ENCODE results near the gene RPS6KA4.
"Not testable (repeated sequence)": the region's sequence is repeated elsewhere in the genome, so short reads cannot be mapped to it uniquely, and the experiment has no call there.

RPS6KA4 gene

DNA sequence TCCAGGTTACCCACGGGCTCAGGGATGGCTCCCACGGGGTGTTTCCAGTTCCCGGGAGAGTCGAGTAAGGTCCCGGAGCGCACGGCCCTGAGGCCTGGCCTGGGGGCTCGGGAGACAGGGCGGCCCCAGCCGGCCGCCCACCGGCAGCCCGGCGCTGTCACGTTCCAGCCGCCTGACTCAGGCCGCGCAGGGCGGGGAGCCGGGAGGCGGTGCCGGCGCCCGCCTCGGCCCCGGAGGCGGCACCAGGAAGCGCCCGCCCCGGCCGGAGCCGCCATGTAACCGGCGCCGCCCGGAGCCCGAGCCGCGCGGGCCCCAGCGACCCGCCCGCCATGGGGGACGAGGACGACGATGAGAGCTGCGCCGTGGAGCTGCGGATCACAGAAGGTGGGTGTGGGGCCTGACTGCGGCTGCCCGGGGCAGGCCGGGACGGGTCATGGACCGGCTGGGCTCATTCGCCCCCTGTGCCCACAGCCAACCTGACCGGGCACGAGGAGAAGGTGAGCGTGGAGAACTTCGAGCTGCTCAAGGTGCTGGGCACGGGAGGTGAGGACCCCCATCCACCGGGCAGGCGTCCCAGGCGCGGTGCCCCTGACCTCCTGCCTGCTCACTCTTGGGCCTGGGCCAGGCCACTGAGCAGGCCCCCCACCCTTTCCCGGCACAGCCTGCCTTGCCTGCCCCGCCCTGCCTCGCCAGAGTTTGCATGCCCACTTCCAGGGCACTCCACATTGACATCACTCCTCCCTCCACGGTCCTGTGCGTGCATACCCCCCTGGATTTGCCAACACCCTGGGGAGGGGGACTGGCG, at the start of gene RPS6KA4:
Gene RPS6KA4 (plus strand): TSS at position 256 of the 805 bp plus-strand sequence. CDS start 74 bp downstream, at position 330.
- no peaks in the 10 kb centered on the region for H3K27me3 Mint-ChIP-seq
- peak within 1 kb of the TSS; percentile 73 for H3K27ac Mint-ChIP-seq
- no peaks in the 10 kb centered on the region for H3K9me3 Mint-ChIP-seq
- H3K4me1 Mint-ChIP-seq = peaks cover 34% of the 10 kb centered on the region
- H3K36me3 Mint-ChIP-seq = peaks cover under 1% of the 10 kb centered on the region
- peak within 1 kb of the TSS; percentile 84 for H3K4me3 Mint-ChIP-seq

- Mint-ChIP-seq H3K27me3 (no peaks in the 10 kb centered on the region), H3K9me3 (no peaks in the 10 kb centered on the region), H3K4me3 (no peak overlapping the region), H3K36me3 (peaks cover 9% of the 10 kb centered on the region), H3K27ac (peak overlapping the region; percentile 82), H3K4me1 (peaks cover 18% of the 10 kb centered on the region)
Observed at GRCh38 chr11:64312947-64313346, 46.0 kb upstream of the RPS6KA4 start.

- Mint-ChIP-seq H3K36me3 (peaks cover 9% of the 10 kb centered on the region), H3K9me3 (no peaks in the 10 kb centered on the region), H3K4me3 (no peak overlapping the region), H3K4me1 (peaks cover 18% of the 10 kb centered on the region), H3K27me3 (no peaks in the 10 kb centered on the region), H3K27ac (no peak overlapping the region)
Observed at GRCh38 chr11:64313491-64314145, 45.3 kb upstream of the RPS6KA4 start.

DNA sequence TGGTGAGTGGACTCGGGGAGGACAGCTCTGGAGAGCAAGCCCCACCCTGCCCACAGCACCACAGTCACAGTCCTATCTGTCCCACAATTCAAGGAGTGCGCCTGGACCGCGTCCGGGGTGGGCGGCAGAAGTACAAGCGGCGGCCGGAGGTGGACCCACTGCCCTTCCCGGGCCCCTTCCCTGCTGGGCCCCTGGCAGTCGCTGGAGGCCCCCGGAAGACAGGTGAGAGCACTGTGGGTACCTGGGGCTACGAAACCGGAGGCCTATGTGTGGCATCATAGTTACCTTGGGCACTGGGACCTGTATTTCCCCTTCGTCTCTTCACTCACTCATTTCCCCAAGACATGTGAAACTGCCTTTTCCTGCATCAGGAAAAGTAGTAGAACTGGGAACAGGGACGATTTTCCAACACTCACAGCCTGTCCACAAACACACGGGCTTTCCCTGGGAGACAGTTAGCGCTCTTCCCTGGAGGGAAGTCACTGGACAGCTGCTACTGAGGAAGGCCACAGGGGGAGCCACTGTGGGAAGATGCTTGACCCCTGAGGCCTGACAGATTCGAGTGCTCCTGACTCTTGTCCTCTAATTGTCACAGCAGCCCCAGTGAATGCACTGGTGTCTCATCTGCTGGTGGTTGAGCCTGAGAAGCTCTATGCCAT, 44.7 kb upstream of the RPS6KA4 start:
- H3K27me3 Mint-ChIP-seq = no peaks in the 10 kb centered on the region
- no peaks in the 10 kb centered on the region for H3K9me3 Mint-ChIP-seq
- H3K4me1 Mint-ChIP-seq = peaks cover 23% of the 10 kb centered on the region
- H3K27ac Mint-ChIP-seq = no peak overlapping the region
- H3K4me3 Mint-ChIP-seq = no peak overlapping the region
- H3K36me3 Mint-ChIP-seq = peaks cover 9% of the 10 kb centered on the region

- peaks cover 28% of the 10 kb centered on the region for H3K4me1 Mint-ChIP-seq
- peak overlapping the region; percentile 23 for H3K4me3 Mint-ChIP-seq
Observed at GRCh38 chr11:64314805-64315561, 44.0 kb upstream of the RPS6KA4 start.

GRCh38 chr11:64315667-64316526, 43.1 kb upstream of the RPS6KA4 start:
- peaks cover 33% of the 10 kb centered on the region for H3K4me1 Mint-ChIP-seq
- H3K4me3 Mint-ChIP-seq = peak overlapping the region; percentile 95
- not testable (repeated sequence) for H3K36me3 Mint-ChIP-seq, H3K27me3 Mint-ChIP-seq, H3K9me3 Mint-ChIP-seq
- peak overlapping the region; percentile 99 for H3K27ac Mint-ChIP-seq

More at GRCh38 chr11:64314805-64315561, 44.0 kb upstream of the RPS6KA4 start:
- Mint-ChIP-seq H3K36me3 (peaks cover 9% of the 10 kb centered on the region), H3K27ac (no peak overlapping the region), H3K27me3 (no peaks in the 10 kb centered on the region), H3K9me3 (no peaks in the 10 kb centered on the region)

GRCh38 chr11:64316672-64317324, 42.2 kb upstream of the RPS6KA4 start:
- peak overlapping the region; percentile 95 for H3K4me3 Mint-ChIP-seq
- peak overlapping the region; percentile 99 for H3K27ac Mint-ChIP-seq
- H3K9me3 Mint-ChIP-seq = no peaks in the 10 kb centered on the region
- peaks cover 33% of the 10 kb centered on the region for H3K4me1 Mint-ChIP-seq
- no peaks in the 10 kb centered on the region for H3K27me3 Mint-ChIP-seq
- peaks cover 9% of the 10 kb centered on the region for H3K36me3 Mint-ChIP-seq

DNA sequence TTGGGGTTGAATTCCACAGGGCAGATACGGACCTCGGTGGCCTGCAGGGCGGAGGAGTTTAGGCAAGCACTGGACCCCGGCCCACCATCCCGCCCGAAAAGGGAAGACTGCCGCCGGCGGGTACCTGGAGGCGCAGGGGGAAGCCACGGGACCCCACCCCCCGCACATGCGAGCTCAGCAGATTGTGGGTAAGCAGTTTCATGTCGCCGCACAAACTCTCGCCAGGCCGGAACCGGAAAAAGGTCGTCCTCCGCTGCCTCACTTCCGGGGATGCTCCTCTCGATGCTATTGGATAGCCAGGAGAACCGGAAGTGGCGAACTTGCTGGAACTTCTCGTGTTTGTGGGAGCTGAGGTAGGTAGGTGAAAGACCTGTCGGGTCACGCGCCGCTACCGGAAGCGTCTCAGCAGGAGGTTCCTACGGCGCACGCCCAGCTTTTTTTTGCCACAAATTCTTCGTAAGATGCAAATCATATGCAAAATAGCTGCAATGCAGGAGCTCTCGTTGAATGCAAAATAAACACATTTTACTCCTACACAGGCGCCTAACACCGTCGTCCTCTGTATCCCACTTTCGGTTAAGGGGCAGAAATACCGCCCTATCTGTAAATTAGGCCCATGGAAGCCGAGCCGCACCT, 41.5 kb upstream of the RPS6KA4 start, which contains the start of gene TRMT112:
Gene TRMT112 (minus strand): TSS at position 235 of the 636 bp plus-strand sequence. CDS start 33 bp downstream, at position 202.
- Mint-ChIP-seq H3K27me3 (no peaks in the 10 kb centered on the region), H3K4me1 (peaks cover 32% of the 10 kb centered on the region), H3K9me3 (no peaks in the 10 kb centered on the region), H3K36me3 (peaks cover 9% of the 10 kb centered on the region), H3K4me3 (peak within 1 kb of the TSS; percentile 95), H3K27ac (peak within 1 kb of the TSS; percentile 99)

- H3K27me3 Mint-ChIP-seq = no peaks in the 10 kb centered on the region
- H3K4me3 Mint-ChIP-seq = peak within 1 kb of the TSS; percentile 95
- H3K36me3 Mint-ChIP-seq = peaks cover 9% of the 10 kb centered on the region
- H3K4me1 Mint-ChIP-seq = peaks cover 25% of the 10 kb centered on the region
- peak within 1 kb of the TSS; percentile 99 for H3K27ac Mint-ChIP-seq
- H3K9me3 Mint-ChIP-seq = no peaks in the 10 kb centered on the region
Observed at GRCh38 chr11:64317961-64318765, 40.8 kb upstream of the RPS6KA4 start, which contains the start of gene PRDX5. PRDX5 (plus strand) TSS chr11:64318121; CDS start chr11:64318216, 95 bp downstream.

- peaks cover 9% of the 10 kb centered on the region for H3K36me3 Mint-ChIP-seq
- peak overlapping the region; percentile 95 for H3K4me3 Mint-ChIP-seq
- H3K9me3 Mint-ChIP-seq = no peaks in the 10 kb centered on the region
- H3K27ac Mint-ChIP-seq = peak overlapping the region; percentile 99
- H3K27me3 Mint-ChIP-seq = no peaks in the 10 kb centered on the region
- peaks cover 23% of the 10 kb centered on the region for H3K4me1 Mint-ChIP-seq
Observed at GRCh38 chr11:64318766-64319761, 39.9 kb upstream of the RPS6KA4 start.

DNA sequence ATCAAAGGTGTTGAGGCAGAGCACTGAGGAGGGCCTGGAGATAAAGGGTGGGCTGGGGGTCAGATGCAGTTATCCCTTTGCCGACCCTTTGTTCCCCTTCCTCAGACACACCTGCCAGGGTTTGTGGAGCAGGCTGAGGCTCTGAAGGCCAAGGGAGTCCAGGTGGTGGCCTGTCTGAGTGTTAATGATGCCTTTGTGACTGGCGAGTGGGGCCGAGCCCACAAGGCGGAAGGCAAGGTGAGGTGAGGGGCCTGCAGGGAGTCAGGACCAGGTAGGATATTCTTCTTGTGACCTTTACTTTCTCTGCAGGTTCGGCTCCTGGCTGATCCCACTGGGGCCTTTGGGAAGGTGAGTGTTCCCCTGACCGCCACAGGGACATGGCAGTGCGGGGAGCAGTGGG, 38.4 kb upstream of the RPS6KA4 start:
- Mint-ChIP-seq H3K27me3 (no peaks in the 10 kb centered on the region), H3K4me3 (no peak overlapping the region), H3K9me3 (no peaks in the 10 kb centered on the region), H3K4me1 (peaks cover 20% of the 10 kb centered on the region), H3K27ac (no peak overlapping the region), H3K36me3 (peaks cover 7% of the 10 kb centered on the region)

DNA sequence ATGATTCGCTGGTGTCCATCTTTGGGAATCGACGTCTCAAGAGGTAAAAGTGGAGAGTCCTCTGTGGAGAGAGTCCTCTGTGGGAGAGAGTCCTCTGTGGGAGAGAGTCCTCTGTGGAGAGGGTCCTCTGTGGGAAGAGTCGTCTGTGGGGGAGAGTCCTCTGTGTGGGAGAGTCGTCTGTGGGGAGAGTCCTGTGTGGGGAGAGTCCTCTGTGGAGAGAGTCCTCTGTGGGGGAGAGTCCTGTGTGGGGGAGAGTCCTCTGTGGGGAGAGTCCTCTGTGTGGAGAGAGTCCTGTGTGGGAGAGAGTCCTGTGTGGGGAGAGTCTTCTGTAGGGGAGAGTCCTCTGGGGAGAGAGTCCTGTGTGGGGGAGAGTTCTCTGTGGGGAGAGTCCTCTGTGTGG, 37.9 kb upstream of the RPS6KA4 start:
- peaks cover 20% of the 10 kb centered on the region for H3K4me1 Mint-ChIP-seq
- H3K27ac Mint-ChIP-seq = no peak overlapping the region
- no peaks in the 10 kb centered on the region for H3K27me3 Mint-ChIP-seq
- H3K36me3 Mint-ChIP-seq = peaks cover 7% of the 10 kb centered on the region
- no peaks in the 10 kb centered on the region for H3K9me3 Mint-ChIP-seq
- no peak overlapping the region for H3K4me3 Mint-ChIP-seq

All from activated naive CD4-positive, alpha-beta T cell treated with anti-CD3 and anti-CD28 coated beads, Interleukin-2, amount 50 U/mL, for 24 hours (primary cell).